ENCODE measurements around the gene SSX2IP. TPM values are rescaled to one million over a fixed set of nuclear protein-coding genes. Genes with fewer than 3 reads are reported as not detected.

SSX2IP gene
- total RNA-seq, 1 experiment from 2014 or later, result 28.0 TPM

- Histone ChIP-seq H3K9me2 (replicated peaks; ENCODE audit: low read length) (no peaks in the 10 kb centered on the region), H3K27ac (ENCODE audit: low read length) (peak overlapping the region; percentile 58), H3K27me3 (ENCODE audit: low read length) (no peaks in the 10 kb centered on the region), H3K9me3 (ENCODE audit: low read length) (no peaks in the 10 kb centered on the region), H4K20me1 (ENCODE audit: low read length) (no peaks in the 10 kb centered on the region), H3K4me1 (ENCODE audit: insufficient read depth, low read length) (peaks cover 37% of the 10 kb centered on the region), H3K79me2 (ENCODE audit: low read length) (no peaks in the 10 kb centered on the region), H3F3A (ENCODE audit: low read length, unreplicated experiment) (peaks cover 6% of the 10 kb centered on the region), H3K4me2 (ENCODE audit: low read length) (peak overlapping the region; percentile 38), H3K36me3 (ENCODE audit: low read depth, low read length) (no peaks in the 10 kb centered on the region), H2AFZ (ENCODE audit: low read length) (no peak overlapping the region), H3K4me3 (ENCODE audit: low read length) (no peak overlapping the region), H3K9ac (ENCODE audit: low read length) (no peak overlapping the region)
- POLR2A ChIA-PET (ENCODE audit: unreplicated experiment), result no interaction called here
- DNase-seq, result peak; percentile 96
- peak; percentile 59 for ATAC-seq
- TF ChIP-seq EZH2phosphoT487 (IDR thresholded peaks at IDR 0.05; ENCODE audit: borderline replicate concordance, low read length), result no peak
- no peak for TF ChIP-seq CTCF (conservative IDR thresholded peaks at IDR 0.05; ENCODE audit: low read depth, low read length)
- no peak for TF ChIP-seq EZH2 (IDR thresholded peaks at IDR 0.05; ENCODE audit: low read length, unreplicated experiment)
- intact Hi-C loops (cut with micrococcal nuclease), result no loop called here
- CTCF ChIA-PET, result no interaction called here
- no TSS peak for BruUV-seq (replicated peaks)
Observed at GRCh38 chr1:84634536-84635205, 55.6 kb downstream of the SSX2IP start.

- CTCF ChIA-PET, result interaction anchor here (0.5 kb wide), 1 partner anchor 727 kb away, joined by 3 read pairs; no protein-coding TSS in a partner anchor
- intact Hi-C loops (cut with micrococcal nuclease), result no loop called here
- peak; percentile 90 for DNase-seq
- ATAC-seq, result peak; percentile 93
- no peak overlapping the region for H3K9ac ChIP-seq (ENCODE audit: low read length)
- POLR2A ChIA-PET (ENCODE audit: unreplicated experiment), result interaction anchor here (0.6 kb wide), 1 partner anchor 183 kb away, joined by 3 read pairs; no protein-coding TSS in a partner anchor
- H3K36me3 ChIP-seq (ENCODE audit: low read depth, low read length), result no peaks in the 10 kb centered on the region
- peak overlapping the region; percentile 51 for H3K27ac ChIP-seq (ENCODE audit: low read length)
- H3K79me2 ChIP-seq (ENCODE audit: low read length), result no peaks in the 10 kb centered on the region
- no peaks in the 10 kb centered on the region for H4K20me1 ChIP-seq (ENCODE audit: low read length)
- TF ChIP-seq EZH2 (IDR thresholded peaks at IDR 0.05; ENCODE audit: low read length, unreplicated experiment) (no peak), CTCF (conservative IDR thresholded peaks at IDR 0.05; ENCODE audit: low read depth, low read length) (no peak), EZH2phosphoT487 (IDR thresholded peaks at IDR 0.05; ENCODE audit: borderline replicate concordance, low read length) (no peak)
- no peaks in the 10 kb centered on the region for H3K9me3 ChIP-seq (ENCODE audit: low read length)
- no peaks in the 10 kb centered on the region for H3K9me2 ChIP-seq (replicated peaks; ENCODE audit: low read length)
- H3K4me1 ChIP-seq (ENCODE audit: insufficient read depth, low read length), result peaks cover 37% of the 10 kb centered on the region
- H3K27me3 ChIP-seq (ENCODE audit: low read length), result no peaks in the 10 kb centered on the region
- BruUV-seq (replicated peaks), result no TSS peak
- peaks cover 6% of the 10 kb centered on the region for H3F3A ChIP-seq (ENCODE audit: low read length, unreplicated experiment)
- H2AFZ ChIP-seq (ENCODE audit: low read length), result no peak overlapping the region
- H3K4me3 ChIP-seq (ENCODE audit: low read length), result no peak overlapping the region
- peak overlapping the region; percentile 55 for H3K4me2 ChIP-seq (ENCODE audit: low read length)
Observed at GRCh38 chr1:84632673-84633434, 57.4 kb downstream of the SSX2IP start.
